SK-N-SH treated with all-trans-retinoic acid at 6 μM for 48 hours (cell line): Measurements from ENCODE around the gene LY6G6F.

Experiments used
- ARNTL ChIP-seq: fragments of 450-650 bp; formaldehyde crosslinking; IDR thresholded peaks from 2 replicates; pipeline ENCODE4 v1.5.0; 2020; ENCODE audit warnings: low read depth, mild to moderate bottlenecking, moderate library complexity, borderline replicate concordance
- RARB ChIP-seq: fragments of 250-450 bp; sonication (Bioruptor Pico); IDR thresholded peaks from 2 replicates; pipeline ENCODE4 v1.8.0; 2021; ENCODE audit warnings: mild to moderate bottlenecking, moderate library complexity
- ZNF565 ChIP-seq: fragments of 450-650 bp; formaldehyde crosslinking; conservative IDR thresholded peaks from 2 replicates; pipeline ENCODE4 v1.5.0; 2020; ENCODE audit warnings: low read depth, mild to moderate bottlenecking, moderate library complexity

- no peak for TF ChIP-seq ARNTL
- no peak for TF ChIP-seq ZNF565
- TF ChIP-seq RARB (CRISPR knock-in tag) = no peak
These were observed 46.0 kb upstream of the LY6G6F start, which contains the start of gene C6orf47 for GRCh38 chr6:31660381-31661261.
